HEK293 (cell line): ENCODE results near the gene SLC25A45.
A peak's percentile ranks its signal among the peaks of the same experiment; 100 is the strongest.

Source experiments
- CTCF ChIA-PET: fragments of 350-600 bp; formaldehyde crosslinking; extraction: SDS; loops from one replicate; lab custom pipeline; 2021; ENCODE audit warnings: antibody characterized with exemption; lab: Yijun Ruan, JAX
- POLR2A ChIA-PET: fragments of 300-600 bp; formaldehyde crosslinking; extraction: SDS; loops from one replicate; lab custom pipeline; 2020; ENCODE audit warnings: antibody characterized with exemption, inconsistent platforms; lab: Yijun Ruan, JAX
- H3K27ac ChIP-seq: fragments of 200-500 bp; sonication (Bioruptor generic); 2 replicates; pipeline ENCODE4 v1.5.1; 2014; ENCODE audit warnings: low read depth, low read length, control low read depth, inconsistent platforms; ENCODE audit errors: extremely low read depth
- H3K36me3 ChIP-seq, 2 experiments: fragments of 200-500 bp in 1 of 2; sonication (Bioruptor generic) in 1 of 2; 1 replicate in 1 of 2; 2 replicates in 1 of 2; pipeline ENCODE4 v1.5.1; 2014 to 2017; ENCODE audit warnings: inconsistent platforms in 2 of 2, low read length in 2 of 2; ENCODE audit not compliant: control insufficient read depth in 2 of 2, insufficient read depth in 1 of 2
- H3K4me1 ChIP-seq: fragments of 200-500 bp; sonication (Bioruptor generic); 2 replicates; pipeline ENCODE4 v1.5.1; 2014; ENCODE audit warnings: mild to moderate bottlenecking, low read length, inconsistent platforms; ENCODE audit not compliant: control insufficient read depth, insufficient read depth
- H3K4me3 ChIP-seq: 2 replicates; pipeline ENCODE4 v1.5.1; 2011; ENCODE audit warnings: low read depth, mild to moderate bottlenecking, control low read depth, low read length, moderate library complexity
- H3K9me3 ChIP-seq: fragments of 200-500 bp; sonication (Bioruptor generic); 2 replicates; pipeline ENCODE4 v1.5.1; 2014; ENCODE audit warnings: low read depth, low read length, inconsistent platforms; ENCODE audit not compliant: control insufficient read depth, insufficient read depth
- GLIS1 ChIP-seq: fragments of 450-650 bp; formaldehyde crosslinking; IDR thresholded peaks from 2 replicates; pipeline ENCODE4 v1.5.1; 2016; ENCODE audit warnings: missing biosample characterization, missing genetic modification characterization
- HOXA7 ChIP-seq: sonication (generic); formaldehyde crosslinking; IDR thresholded peaks from 2 replicates; pipeline ENCODE4 v1.8.1; 2022; ENCODE audit warnings: missing genetic modification reagents, borderline replicate concordance
- KLF7 ChIP-seq: fragments of 450-650 bp; formaldehyde crosslinking; IDR thresholded peaks from 2 replicates; pipeline ENCODE4 v1.5.1; 2016; ENCODE audit warnings: missing biosample characterization, missing genetic modification characterization, borderline replicate concordance
- KLF9 ChIP-seq: fragments of 450-650 bp; formaldehyde crosslinking; IDR thresholded peaks from 2 replicates; pipeline ENCODE4 v1.5.1; 2016; ENCODE audit warnings: missing biosample characterization, missing genetic modification characterization, low read depth
- SP3 ChIP-seq: fragments of 450-650 bp; formaldehyde crosslinking; IDR thresholded peaks from 2 replicates; pipeline ENCODE4 v1.5.1; 2016; ENCODE audit warnings: missing biosample characterization, missing genetic modification characterization
- ZBTB17 ChIP-seq: fragments of 450-650 bp; formaldehyde crosslinking; IDR thresholded peaks from 2 replicates; pipeline ENCODE4 v1.5.1; 2016; ENCODE audit warnings: missing biosample characterization, missing genetic modification characterization
- ZBTB21 ChIP-seq: fragments of 450-650 bp; formaldehyde crosslinking; IDR thresholded peaks from 2 replicates; pipeline ENCODE4 v1.5.1; 2017; ENCODE audit warnings: missing biosample characterization, missing genetic modification characterization
- ZBTB8A ChIP-seq: fragments of 450-650 bp; formaldehyde crosslinking; IDR thresholded peaks from 2 replicates; pipeline ENCODE4 v1.5.1; 2016; ENCODE audit warnings: missing biosample characterization, missing genetic modification characterization
- ZIC2 ChIP-seq: fragments of 450-650 bp; formaldehyde crosslinking; IDR thresholded peaks from 2 replicates; pipeline ENCODE4 v1.5.1; 2016; ENCODE audit warnings: missing biosample characterization, missing genetic modification characterization
- ZNF140 ChIP-seq: fragments of 450-650 bp; formaldehyde crosslinking; IDR thresholded peaks from 2 replicates; pipeline ENCODE4 v1.5.1; 2016; ENCODE audit warnings: missing biosample characterization, missing genetic modification characterization
- ZNF341 ChIP-seq: fragments of 450-650 bp; formaldehyde crosslinking; IDR thresholded peaks from 2 replicates; pipeline ENCODE4; 2016; ENCODE audit warnings: low read depth, missing biosample characterization, missing genetic modification characterization
- ZNF423 ChIP-seq: fragments of 450-650 bp; formaldehyde crosslinking; IDR thresholded peaks from 2 replicates; pipeline ENCODE4 v1.5.1; 2016; ENCODE audit warnings: missing biosample characterization, missing genetic modification characterization
- ZNF561 ChIP-seq: fragments of 450-650 bp; IDR thresholded peaks from 2 replicates; pipeline ENCODE4 v1.5.1; 2018; ENCODE audit warnings: missing biosample characterization, missing genetic modification characterization, borderline replicate concordance
- ZNF621 ChIP-seq: fragments of 450-650 bp; formaldehyde crosslinking; IDR thresholded peaks from 2 replicates; pipeline ENCODE4 v1.5.1; 2017; ENCODE audit warnings: missing biosample characterization, missing genetic modification characterization
- TF ChIP-seq, protein P1 (sequence below): fragments of 450-650 bp; formaldehyde crosslinking; IDR thresholded peaks from 2 replicates; pipeline ENCODE4 v1.5.1; 2016; ENCODE audit warnings: missing biosample characterization, missing genetic modification characterization
- TF ChIP-seq, protein P2 (sequence below): IDR thresholded peaks from 2 replicates; pipeline ENCODE4 v1.6.1; 2011; ENCODE audit warnings: mild to moderate bottlenecking, low read depth, low read length, borderline replicate concordance
- TF ChIP-seq, protein P3 (sequence below): fragments of 450-650 bp; formaldehyde crosslinking; IDR thresholded peaks from 2 replicates; pipeline ENCODE4 v1.5.1; 2016; ENCODE audit warnings: missing biosample characterization, missing genetic modification characterization
- TF ChIP-seq, protein P4 (sequence below): fragments of 450-650 bp; formaldehyde crosslinking; optimal IDR thresholded peaks from 2 replicates; pipeline ENCODE3; 2016; ENCODE audit warnings: missing biosample characterization, mild to moderate bottlenecking, missing genetic modification characterization
- TF ChIP-seq, protein P5 (sequence below): fragments of 450-650 bp; formaldehyde crosslinking; IDR thresholded peaks from 2 replicates; pipeline ENCODE4 v1.5.1; 2016; ENCODE audit warnings: missing biosample characterization, missing genetic modification characterization
- TF ChIP-seq, protein P6 (sequence below): fragments of 450-650 bp; formaldehyde crosslinking; IDR thresholded peaks from 2 replicates; pipeline ENCODE4 v1.5.1; 2016; ENCODE audit warnings: missing biosample characterization, missing genetic modification characterization
- TF ChIP-seq, protein P7 (sequence below): fragments of 450-650 bp; formaldehyde crosslinking; IDR thresholded peaks from 2 replicates; pipeline ENCODE4 v1.5.1; 2016; ENCODE audit warnings: missing biosample characterization, missing genetic modification characterization
- TF ChIP-seq, protein P8 (sequence below): fragments of 450-650 bp; formaldehyde crosslinking; IDR thresholded peaks from 2 replicates; pipeline ENCODE4 v1.5.1; 2017; ENCODE audit warnings: missing biosample characterization, missing genetic modification characterization

Gene SLC25A45

DNA sequence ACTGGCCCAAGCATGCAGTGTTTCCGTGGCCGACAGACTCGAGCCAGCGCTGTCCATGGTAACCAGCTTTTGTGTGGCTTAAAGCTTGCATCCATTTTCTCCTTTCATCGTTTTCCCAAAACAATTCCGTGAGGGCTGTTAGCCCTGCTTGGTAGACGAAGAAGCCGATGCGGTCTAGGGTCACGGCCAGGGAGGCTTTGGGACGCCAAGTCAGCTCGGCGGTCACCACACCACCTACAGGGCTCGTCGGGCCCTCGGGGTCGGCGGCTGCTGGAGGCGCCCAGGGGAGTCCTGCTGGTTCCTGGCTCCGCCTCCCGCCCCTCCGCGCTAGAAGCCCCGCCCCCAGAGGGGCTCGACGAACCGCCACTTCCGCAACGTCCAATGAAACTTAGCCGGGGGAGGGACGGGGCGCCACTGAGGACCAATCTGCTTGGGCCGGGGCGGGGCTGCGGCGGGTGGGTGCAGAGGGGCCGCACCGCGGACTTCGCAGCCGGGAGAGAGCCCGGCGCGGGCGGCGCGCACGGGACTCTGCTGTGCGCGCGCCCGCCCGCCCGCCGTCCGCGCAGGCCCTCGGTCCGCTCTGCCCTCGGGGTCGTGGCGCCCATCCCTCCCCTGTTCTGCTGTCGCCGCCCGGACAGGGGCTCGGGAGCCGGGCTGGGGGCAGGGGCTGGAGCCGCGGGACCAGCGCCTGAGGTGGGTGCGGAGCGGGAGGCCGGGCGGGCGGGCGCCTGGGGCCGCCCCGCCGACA lies 28.0 kb downstream of the SLC25A45 start, which contains the start of gene TIGD3:
Gene TIGD3 (plus strand): TSS at position 487 of the 748 bp plus-strand sequence. CDS start 1,058 bp downstream, outside the sequence.
- CTCF ChIA-PET, result interaction anchor here (0.6 to 1.8 kb wide), 4 partner anchors 24 to 508 kb away, joined by 3 to 8 read pairs (median 4); no protein-coding TSS in a partner anchor
- TF ChIP-seq, protein P1, sequence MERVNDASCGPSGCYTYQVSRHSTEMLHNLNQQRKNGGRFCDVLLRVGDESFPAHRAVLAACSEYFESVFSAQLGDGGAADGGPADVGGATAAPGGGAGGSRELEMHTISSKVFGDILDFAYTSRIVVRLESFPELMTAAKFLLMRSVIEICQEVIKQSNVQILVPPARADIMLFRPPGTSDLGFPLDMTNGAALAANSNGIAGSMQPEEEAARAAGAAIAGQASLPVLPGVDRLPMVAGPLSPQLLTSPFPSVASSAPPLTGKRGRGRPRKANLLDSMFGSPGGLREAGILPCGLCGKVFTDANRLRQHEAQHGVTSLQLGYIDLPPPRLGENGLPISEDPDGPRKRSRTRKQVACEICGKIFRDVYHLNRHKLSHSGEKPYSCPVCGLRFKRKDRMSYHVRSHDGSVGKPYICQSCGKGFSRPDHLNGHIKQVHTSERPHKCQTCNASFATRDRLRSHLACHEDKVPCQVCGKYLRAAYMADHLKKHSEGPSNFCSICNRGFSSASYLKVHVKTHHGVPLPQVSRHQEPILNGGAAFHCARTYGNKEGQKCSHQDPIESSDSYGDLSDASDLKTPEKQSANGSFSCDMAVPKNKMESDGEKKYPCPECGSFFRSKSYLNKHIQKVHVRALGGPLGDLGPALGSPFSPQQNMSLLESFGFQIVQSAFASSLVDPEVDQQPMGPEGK (tag by site-specific recombination), result 0 out of 2 replicates have a peak, but pooled peaks have one; percentile 33
- TF ChIP-seq GLIS1 (tag by site-specific recombination), result peak; percentile 56; the same call in 1 of the 2 replicates
- TF ChIP-seq, protein P2, sequence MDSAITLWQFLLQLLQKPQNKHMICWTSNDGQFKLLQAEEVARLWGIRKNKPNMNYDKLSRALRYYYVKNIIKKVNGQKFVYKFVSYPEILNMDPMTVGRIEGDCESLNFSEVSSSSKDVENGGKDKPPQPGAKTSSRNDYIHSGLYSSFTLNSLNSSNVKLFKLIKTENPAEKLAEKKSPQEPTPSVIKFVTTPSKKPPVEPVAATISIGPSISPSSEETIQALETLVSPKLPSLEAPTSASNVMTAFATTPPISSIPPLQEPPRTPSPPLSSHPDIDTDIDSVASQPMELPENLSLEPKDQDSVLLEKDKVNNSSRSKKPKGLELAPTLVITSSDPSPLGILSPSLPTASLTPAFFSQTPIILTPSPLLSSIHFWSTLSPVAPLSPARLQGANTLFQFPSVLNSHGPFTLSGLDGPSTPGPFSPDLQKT, result no peak
- 0 out of 2 replicates have a peak, but pooled peaks have one; percentile 9 for TF ChIP-seq KLF9 (tag by site-specific recombination)
- TF ChIP-seq, protein P3, sequence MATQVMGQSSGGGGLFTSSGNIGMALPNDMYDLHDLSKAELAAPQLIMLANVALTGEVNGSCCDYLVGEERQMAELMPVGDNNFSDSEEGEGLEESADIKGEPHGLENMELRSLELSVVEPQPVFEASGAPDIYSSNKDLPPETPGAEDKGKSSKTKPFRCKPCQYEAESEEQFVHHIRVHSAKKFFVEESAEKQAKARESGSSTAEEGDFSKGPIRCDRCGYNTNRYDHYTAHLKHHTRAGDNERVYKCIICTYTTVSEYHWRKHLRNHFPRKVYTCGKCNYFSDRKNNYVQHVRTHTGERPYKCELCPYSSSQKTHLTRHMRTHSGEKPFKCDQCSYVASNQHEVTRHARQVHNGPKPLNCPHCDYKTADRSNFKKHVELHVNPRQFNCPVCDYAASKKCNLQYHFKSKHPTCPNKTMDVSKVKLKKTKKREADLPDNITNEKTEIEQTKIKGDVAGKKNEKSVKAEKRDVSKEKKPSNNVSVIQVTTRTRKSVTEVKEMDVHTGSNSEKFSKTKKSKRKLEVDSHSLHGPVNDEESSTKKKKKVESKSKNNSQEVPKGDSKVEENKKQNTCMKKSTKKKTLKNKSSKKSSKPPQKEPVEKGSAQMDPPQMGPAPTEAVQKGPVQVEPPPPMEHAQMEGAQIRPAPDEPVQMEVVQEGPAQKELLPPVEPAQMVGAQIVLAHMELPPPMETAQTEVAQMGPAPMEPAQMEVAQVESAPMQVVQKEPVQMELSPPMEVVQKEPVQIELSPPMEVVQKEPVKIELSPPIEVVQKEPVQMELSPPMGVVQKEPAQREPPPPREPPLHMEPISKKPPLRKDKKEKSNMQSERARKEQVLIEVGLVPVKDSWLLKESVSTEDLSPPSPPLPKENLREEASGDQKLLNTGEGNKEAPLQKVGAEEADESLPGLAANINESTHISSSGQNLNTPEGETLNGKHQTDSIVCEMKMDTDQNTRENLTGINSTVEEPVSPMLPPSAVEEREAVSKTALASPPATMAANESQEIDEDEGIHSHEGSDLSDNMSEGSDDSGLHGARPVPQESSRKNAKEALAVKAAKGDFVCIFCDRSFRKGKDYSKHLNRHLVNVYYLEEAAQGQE, result peak; percentile 99
- 0 out of 2 replicates have a peak, but pooled peaks have one; percentile 27 for TF ChIP-seq ZNF561
- no peak for TF ChIP-seq ZBTB21 (tag by site-specific recombination)
- TF ChIP-seq KLF7 (tag by site-specific recombination), result no peak
- 0 out of 2 replicates have a peak, but pooled peaks have one; percentile 17 for TF ChIP-seq ZNF341
- TF ChIP-seq, protein P4, sequence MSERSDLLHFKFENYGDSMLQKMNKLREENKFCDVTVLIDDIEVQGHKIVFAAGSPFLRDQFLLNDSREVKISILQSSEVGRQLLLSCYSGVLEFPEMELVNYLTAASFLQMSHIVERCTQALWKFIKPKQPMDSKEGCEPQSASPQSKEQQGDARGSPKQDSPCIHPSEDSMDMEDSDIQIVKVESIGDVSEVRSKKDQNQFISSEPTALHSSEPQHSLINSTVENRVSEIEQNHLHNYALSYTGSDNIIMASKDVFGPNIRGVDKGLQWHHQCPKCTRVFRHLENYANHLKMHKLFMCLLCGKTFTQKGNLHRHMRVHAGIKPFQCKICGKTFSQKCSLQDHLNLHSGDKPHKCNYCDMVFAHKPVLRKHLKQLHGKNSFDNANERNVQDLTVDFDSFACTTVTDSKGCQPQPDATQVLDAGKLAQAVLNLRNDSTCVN (tag by site-specific recombination), result peak; percentile 39
- no peak for TF ChIP-seq ZNF140
- TF ChIP-seq, protein P5, sequence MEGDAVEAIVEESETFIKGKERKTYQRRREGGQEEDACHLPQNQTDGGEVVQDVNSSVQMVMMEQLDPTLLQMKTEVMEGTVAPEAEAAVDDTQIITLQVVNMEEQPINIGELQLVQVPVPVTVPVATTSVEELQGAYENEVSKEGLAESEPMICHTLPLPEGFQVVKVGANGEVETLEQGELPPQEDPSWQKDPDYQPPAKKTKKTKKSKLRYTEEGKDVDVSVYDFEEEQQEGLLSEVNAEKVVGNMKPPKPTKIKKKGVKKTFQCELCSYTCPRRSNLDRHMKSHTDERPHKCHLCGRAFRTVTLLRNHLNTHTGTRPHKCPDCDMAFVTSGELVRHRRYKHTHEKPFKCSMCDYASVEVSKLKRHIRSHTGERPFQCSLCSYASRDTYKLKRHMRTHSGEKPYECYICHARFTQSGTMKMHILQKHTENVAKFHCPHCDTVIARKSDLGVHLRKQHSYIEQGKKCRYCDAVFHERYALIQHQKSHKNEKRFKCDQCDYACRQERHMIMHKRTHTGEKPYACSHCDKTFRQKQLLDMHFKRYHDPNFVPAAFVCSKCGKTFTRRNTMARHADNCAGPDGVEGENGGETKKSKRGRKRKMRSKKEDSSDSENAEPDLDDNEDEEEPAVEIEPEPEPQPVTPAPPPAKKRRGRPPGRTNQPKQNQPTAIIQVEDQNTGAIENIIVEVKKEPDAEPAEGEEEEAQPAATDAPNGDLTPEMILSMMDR (tag by site-specific recombination), result 0 out of 2 replicates have a peak, but pooled peaks have one; percentile 25
- TF ChIP-seq HOXA7, result no peak
- TF ChIP-seq, protein P6, sequence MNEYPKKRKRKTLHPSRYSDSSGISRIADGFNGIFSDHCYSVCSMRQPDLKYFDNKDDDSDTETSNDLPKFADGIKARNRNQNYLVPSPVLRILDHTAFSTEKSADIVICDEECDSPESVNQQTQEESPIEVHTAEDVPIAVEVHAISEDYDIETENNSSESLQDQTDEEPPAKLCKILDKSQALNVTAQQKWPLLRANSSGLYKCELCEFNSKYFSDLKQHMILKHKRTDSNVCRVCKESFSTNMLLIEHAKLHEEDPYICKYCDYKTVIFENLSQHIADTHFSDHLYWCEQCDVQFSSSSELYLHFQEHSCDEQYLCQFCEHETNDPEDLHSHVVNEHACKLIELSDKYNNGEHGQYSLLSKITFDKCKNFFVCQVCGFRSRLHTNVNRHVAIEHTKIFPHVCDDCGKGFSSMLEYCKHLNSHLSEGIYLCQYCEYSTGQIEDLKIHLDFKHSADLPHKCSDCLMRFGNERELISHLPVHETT (tag by site-specific recombination), result no peak
- TF ChIP-seq, protein P7, sequence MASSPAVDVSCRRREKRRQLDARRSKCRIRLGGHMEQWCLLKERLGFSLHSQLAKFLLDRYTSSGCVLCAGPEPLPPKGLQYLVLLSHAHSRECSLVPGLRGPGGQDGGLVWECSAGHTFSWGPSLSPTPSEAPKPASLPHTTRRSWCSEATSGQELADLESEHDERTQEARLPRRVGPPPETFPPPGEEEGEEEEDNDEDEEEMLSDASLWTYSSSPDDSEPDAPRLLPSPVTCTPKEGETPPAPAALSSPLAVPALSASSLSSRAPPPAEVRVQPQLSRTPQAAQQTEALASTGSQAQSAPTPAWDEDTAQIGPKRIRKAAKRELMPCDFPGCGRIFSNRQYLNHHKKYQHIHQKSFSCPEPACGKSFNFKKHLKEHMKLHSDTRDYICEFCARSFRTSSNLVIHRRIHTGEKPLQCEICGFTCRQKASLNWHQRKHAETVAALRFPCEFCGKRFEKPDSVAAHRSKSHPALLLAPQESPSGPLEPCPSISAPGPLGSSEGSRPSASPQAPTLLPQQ (tag by site-specific recombination), result no peak
- peak; percentile 55; the same call in 1 of the 2 replicates for TF ChIP-seq ZBTB8A (tag by site-specific recombination)
- peak; percentile 61; the same call in 1 of the 2 replicates for TF ChIP-seq ZBTB17 (tag by site-specific recombination)
- peak; percentile 71 for TF ChIP-seq SP3 (tag by site-specific recombination)
- TF ChIP-seq ZNF621 (tag by site-specific recombination), result no peak
- TF ChIP-seq ZIC2 (tag by site-specific recombination), result peak; percentile 65
- TF ChIP-seq, protein P8, sequence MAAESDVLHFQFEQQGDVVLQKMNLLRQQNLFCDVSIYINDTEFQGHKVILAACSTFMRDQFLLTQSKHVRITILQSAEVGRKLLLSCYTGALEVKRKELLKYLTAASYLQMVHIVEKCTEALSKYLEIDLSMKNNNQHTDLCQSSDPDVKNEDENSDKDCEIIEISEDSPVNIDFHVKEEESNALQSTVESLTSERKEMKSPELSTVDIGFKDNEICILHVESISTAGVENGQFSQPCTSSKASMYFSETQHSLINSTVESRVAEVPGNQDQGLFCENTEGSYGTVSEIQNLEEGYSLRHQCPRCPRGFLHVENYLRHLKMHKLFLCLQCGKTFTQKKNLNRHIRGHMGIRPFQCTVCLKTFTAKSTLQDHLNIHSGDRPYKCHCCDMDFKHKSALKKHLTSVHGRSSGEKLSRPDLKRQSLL (tag by site-specific recombination), result no peak
- peak; percentile 70; the same call in 1 of the 2 replicates for TF ChIP-seq ZNF423 (tag by site-specific recombination)

More for the DNA sequence above, 28.0 kb downstream of the SLC25A45 start, which contains the start of gene TIGD3:
- Histone ChIP-seq H3K27ac (peak within 1 kb of the TSS; percentile 77; the same call in 1 of the 2 replicates), H3K4me3 (peak within 1 kb of the TSS; percentile 66), H3K9me3 (no peaks in the 10 kb centered on the region), H3K4me1 (no peaks in the 10 kb centered on the region), H3K36me3 (peaks cover 8 to 32% of the 10 kb centered on the region in 2 experiments)
- POLR2A ChIA-PET, result interaction anchor here (0.9 to 1.5 kb wide), 7 partner anchors 17 to 153 kb away, joined by 3 to 7 read pairs (median 5); partner anchors contain the start of genes DPF2, MALAT1, NEAT1 and POLA2
